Measurements from ENCODE around the gene DCDC2C. TPM values are rescaled to one million over a fixed set of nuclear protein-coding genes. Genes with fewer than 3 reads are reported as not detected.
A peak's percentile ranks its signal among the peaks of the same experiment; 100 is the strongest.

The DCDC2C gene
- total and polyA plus RNA-seq, 2 experiments from 2014 or later = not detected

GRCh38 chr2:3801506-3801905 is 98.1 kb downstream of the DCDC2C start:
- Histone ChIP-seq H3K9me3 (ENCODE audit: low read depth) (no peaks in the 10 kb centered on the region), H3K4me1 (ENCODE audit: low read depth) (no peaks in the 10 kb centered on the region), H3K27me3 (no peaks in the 10 kb centered on the region), H3K27ac (no peak overlapping the region), H3K4me3 (no peak overlapping the region), H3K36me3 (no peaks in the 10 kb centered on the region)
- DNase-seq (ENCODE audit: low read depth in 1 of 2, low spot score in 1 of 2) = no peak
- TF ChIP-seq CTCF (IDR thresholded peaks at IDR 0.05; ENCODE audit: low read depth, low read length) = no peak

GRCh38 chr2:3805201-3805939 is 102.0 kb downstream of the DCDC2C start:
- no peak for TF ChIP-seq CTCF (IDR thresholded peaks at IDR 0.05; ENCODE audit: low read depth, low read length)
- H3K4me3 ChIP-seq = no peak overlapping the region
- H3K9me3 ChIP-seq (ENCODE audit: low read depth) = no peaks in the 10 kb centered on the region
- H3K4me1 ChIP-seq (ENCODE audit: low read depth) = no peaks in the 10 kb centered on the region
- peak in 1 of 2 donors; percentile 25 for DNase-seq (ENCODE audit: low read depth in 1 of 2, low spot score in 1 of 2)
- H3K27ac ChIP-seq = no peak overlapping the region
- no peaks in the 10 kb centered on the region for H3K36me3 ChIP-seq
- H3K27me3 ChIP-seq = no peaks in the 10 kb centered on the region

GRCh38 chr2:3806168-3806567 is 102.8 kb downstream of the DCDC2C start:
- Histone ChIP-seq H3K36me3 (no peaks in the 10 kb centered on the region), H3K4me1 (ENCODE audit: low read depth) (no peaks in the 10 kb centered on the region), H3K27ac (no peak overlapping the region), H3K4me3 (no peak overlapping the region), H3K27me3 (no peaks in the 10 kb centered on the region), H3K9me3 (ENCODE audit: low read depth) (no peaks in the 10 kb centered on the region)
- no peak for TF ChIP-seq CTCF (IDR thresholded peaks at IDR 0.05; ENCODE audit: low read depth, low read length)
- no peak for DNase-seq (ENCODE audit: low read depth in 1 of 2, low spot score in 1 of 2)

GRCh38 chr2:3806730-3807129 is 103.4 kb downstream of the DCDC2C start:
- no peak for TF ChIP-seq CTCF (IDR thresholded peaks at IDR 0.05; ENCODE audit: low read depth, low read length)
- Histone ChIP-seq H3K4me3 (no peak overlapping the region), H3K27me3 (no peaks in the 10 kb centered on the region), H3K9me3 (ENCODE audit: low read depth) (no peaks in the 10 kb centered on the region), H3K4me1 (ENCODE audit: low read depth) (no peaks in the 10 kb centered on the region), H3K36me3 (no peaks in the 10 kb centered on the region), H3K27ac (no peak overlapping the region)
- DNase-seq (ENCODE audit: low read depth in 1 of 2, low spot score in 1 of 2) = no peak

GRCh38 chr2:3807853-3808252 is 104.5 kb downstream of the DCDC2C start:
- Histone ChIP-seq H3K4me1 (ENCODE audit: low read depth) (no peaks in the 10 kb centered on the region), H3K4me3 (no peak overlapping the region), H3K9me3 (ENCODE audit: low read depth) (no peaks in the 10 kb centered on the region), H3K27ac (no peak overlapping the region), H3K36me3 (no peaks in the 10 kb centered on the region), H3K27me3 (no peaks in the 10 kb centered on the region)
- TF ChIP-seq CTCF (IDR thresholded peaks at IDR 0.05; ENCODE audit: low read depth, low read length) = no peak
- DNase-seq (ENCODE audit: low read depth in 1 of 2, low spot score in 1 of 2) = peak in 1 of 2 donors; percentile 67
